Esophagus squamous epithelium (tissue), 4 donors: ENCODE measurements around the gene ZDHHC11B.

Experiments
- CTCF ChIP-seq, 6 experiments: fragments of 450-650 bp in 4 of 6; fragments of 200-600 bp in 2 of 6; sonication (generic) in 2 of 6; IDR thresholded peaks; one replicate each; pipeline ENCODE4 v1.5.1; 2016 to 2019; ENCODE audit warnings: antibody characterized with exemption in 6 of 6, mild to moderate bottlenecking in 4 of 6, moderate library complexity in 4 of 6
- POLR2A ChIP-seq, 4 donors: fragments of 450-650 bp; IDR thresholded peaks; one replicate each; pipeline ENCODE4 v1.6.1; 2017; ENCODE audit warnings: antibody characterized with exemption in 4 of 4, mild to moderate bottlenecking in 4 of 4, moderate library complexity in 3 of 4

GRCh38 chr5:677131-678101 lies 107.1 kb downstream of the ZDHHC11B start:
- TF ChIP-seq CTCF (IDR thresholded peaks at IDR 0.05) (no peak), POLR2A (IDR thresholded peaks at IDR 0.05) (no peak)
